ENCODE measurements around the gene MRTO4. TPM values are rescaled to one million over a fixed set of nuclear protein-coding genes. Genes with fewer than 3 reads are reported as not detected.

The MRTO4 gene
- total RNA-seq, 1 experiment from 2014 or later, result 54.6 TPM

DNA sequence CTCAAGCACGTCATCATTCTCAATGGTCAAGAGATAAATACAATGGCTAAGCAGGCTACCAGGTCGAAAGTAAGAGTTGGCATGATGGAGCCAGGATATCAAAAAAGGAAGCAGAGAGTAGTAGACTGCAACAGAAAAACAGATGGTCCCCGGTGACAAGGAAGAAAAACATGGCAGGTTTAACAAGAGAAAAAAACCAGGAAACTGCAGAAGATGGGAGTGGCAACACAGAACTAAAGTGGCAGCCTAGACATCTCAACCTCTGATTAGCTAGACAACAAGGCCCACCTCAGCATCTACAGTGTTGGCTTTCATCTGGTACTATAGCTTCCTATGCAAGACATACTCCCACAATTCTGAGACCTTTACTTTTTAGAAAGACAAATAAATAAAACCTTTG, 44.7 kb upstream of the MRTO4 start:
- CTCF ChIA-PET, result interaction anchor here (1.5 kb wide), 1 partner anchor 447 kb away, joined by 4 read pairs; no protein-coding TSS in a partner anchor
- Mint-ChIP-seq H3K4me3 (no peak overlapping the region), H3K36me3 (no peaks in the 10 kb centered on the region), H3K9me3 (no peaks in the 10 kb centered on the region), H3K4me1 (peaks cover 31% of the 10 kb centered on the region), H3K27ac (peak overlapping the region; percentile 19), H3K27me3 (ENCODE audit: low read depth) (no peaks in the 10 kb centered on the region)
- DNase-seq (ENCODE audit: low spot score) (no peak), ATAC-seq (no peak)
- TF ChIP-seq SMAD3 (CRISPR knock-in tag; IDR thresholded peaks at IDR 0.05; ENCODE audit: borderline replicate concordance) (no peak), PREB (CRISPR knock-in tag; IDR thresholded peaks at IDR 0.05; ENCODE audit: borderline replicate concordance) (no peak), ZNF416 (CRISPR knock-in tag; IDR thresholded peaks at IDR 0.05) (no peak), ARID4B (CRISPR knock-in tag; IDR thresholded peaks at IDR 0.05; ENCODE audit: borderline replicate concordance) (no peak), TEAD4 (CRISPR knock-in tag; IDR thresholded peaks at IDR 0.05) (no peak), E2F1 (CRISPR knock-in tag; IDR thresholded peaks at IDR 0.05) (no peak), TP53 (CRISPR knock-in tag; IDR thresholded peaks at IDR 0.05) (no peak), NR1H2 (CRISPR knock-in tag; IDR thresholded peaks at IDR 0.05) (no peak), FOXJ3 (CRISPR knock-in tag; IDR thresholded peaks at IDR 0.05; ENCODE audit: borderline replicate concordance) (no peak), AR (CRISPR knock-in tag; IDR thresholded peaks at IDR 0.05) (no peak)
- TF ChIP-seq, protein P1, sequence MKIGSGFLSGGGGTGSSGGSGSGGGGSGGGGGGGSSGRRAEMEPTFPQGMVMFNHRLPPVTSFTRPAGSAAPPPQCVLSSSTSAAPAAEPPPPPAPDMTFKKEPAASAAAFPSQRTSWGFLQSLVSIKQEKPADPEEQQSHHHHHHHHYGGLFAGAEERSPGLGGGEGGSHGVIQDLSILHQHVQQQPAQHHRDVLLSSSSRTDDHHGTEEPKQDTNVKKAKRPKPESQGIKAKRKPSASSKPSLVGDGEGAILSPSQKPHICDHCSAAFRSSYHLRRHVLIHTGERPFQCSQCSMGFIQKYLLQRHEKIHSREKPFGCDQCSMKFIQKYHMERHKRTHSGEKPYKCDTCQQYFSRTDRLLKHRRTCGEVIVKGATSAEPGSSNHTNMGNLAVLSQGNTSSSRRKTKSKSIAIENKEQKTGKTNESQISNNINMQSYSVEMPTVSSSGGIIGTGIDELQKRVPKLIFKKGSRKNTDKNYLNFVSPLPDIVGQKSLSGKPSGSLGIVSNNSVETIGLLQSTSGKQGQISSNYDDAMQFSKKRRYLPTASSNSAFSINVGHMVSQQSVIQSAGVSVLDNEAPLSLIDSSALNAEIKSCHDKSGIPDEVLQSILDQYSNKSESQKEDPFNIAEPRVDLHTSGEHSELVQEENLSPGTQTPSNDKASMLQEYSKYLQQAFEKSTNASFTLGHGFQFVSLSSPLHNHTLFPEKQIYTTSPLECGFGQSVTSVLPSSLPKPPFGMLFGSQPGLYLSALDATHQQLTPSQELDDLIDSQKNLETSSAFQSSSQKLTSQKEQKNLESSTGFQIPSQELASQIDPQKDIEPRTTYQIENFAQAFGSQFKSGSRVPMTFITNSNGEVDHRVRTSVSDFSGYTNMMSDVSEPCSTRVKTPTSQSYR (CRISPR knock-in tag; IDR thresholded peaks at IDR 0.05), result no peak
- TF ChIP-seq, protein P2, sequence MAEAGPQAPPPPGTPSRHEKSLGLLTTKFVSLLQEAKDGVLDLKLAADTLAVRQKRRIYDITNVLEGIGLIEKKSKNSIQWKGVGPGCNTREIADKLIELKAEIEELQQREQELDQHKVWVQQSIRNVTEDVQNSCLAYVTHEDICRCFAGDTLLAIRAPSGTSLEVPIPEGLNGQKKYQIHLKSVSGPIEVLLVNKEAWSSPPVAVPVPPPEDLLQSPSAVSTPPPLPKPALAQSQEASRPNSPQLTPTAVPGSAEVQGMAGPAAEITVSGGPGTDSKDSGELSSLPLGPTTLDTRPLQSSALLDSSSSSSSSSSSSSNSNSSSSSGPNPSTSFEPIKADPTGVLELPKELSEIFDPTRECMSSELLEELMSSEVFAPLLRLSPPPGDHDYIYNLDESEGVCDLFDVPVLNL (CRISPR knock-in tag; IDR thresholded peaks at IDR 0.05; ENCODE audit: borderline replicate concordance, low read depth), result no peak
- TF ChIP-seq, protein P3, sequence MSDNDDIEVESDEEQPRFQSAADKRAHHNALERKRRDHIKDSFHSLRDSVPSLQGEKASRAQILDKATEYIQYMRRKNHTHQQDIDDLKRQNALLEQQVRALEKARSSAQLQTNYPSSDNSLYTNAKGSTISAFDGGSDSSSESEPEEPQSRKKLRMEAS (CRISPR knock-in tag; IDR thresholded peaks at IDR 0.05), result no peak
- TF ChIP-seq, protein P4, sequence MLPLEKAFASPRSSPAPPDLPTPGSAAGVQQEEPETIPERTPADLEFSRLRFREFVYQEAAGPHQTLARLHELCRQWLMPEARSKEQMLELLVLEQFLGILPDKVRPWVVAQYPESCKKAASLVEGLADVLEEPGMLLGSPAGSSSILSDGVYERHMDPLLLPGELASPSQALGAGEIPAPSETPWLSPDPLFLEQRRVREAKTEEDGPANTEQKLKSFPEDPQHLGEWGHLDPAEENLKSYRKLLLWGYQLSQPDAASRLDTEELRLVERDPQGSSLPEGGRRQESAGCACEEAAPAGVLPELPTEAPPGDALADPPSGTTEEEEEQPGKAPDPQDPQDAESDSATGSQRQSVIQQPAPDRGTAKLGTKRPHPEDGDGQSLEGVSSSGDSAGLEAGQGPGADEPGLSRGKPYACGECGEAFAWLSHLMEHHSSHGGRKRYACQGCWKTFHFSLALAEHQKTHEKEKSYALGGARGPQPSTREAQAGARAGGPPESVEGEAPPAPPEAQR (CRISPR knock-in tag; IDR thresholded peaks at IDR 0.05), result no peak
- POLR2A ChIA-PET, result no interaction called here
